Activated B cell treated with CpG ODN at 0.5 μM for 24 hours (primary cell): ENCODE data around the gene GALNT5. TPM values are rescaled to one million over a fixed set of nuclear protein-coding genes. Genes with fewer than 3 reads are reported as not detected.
"Not testable (repeated sequence)": the region's sequence is repeated elsewhere in the genome, so short reads cannot be mapped to it uniquely, and the experiment has no call there.

ENCODE experiments used
- ATAC-seq: fragments of 200-7000 bp; cut with Tn5 transposase; one replicate; pipeline ENCODE4 v1.10.0; 2021; ENCODE audit warnings: low read depth, mild to moderate bottlenecking, moderate library complexity
- CTCF ChIA-PET: fragments of 350-600 bp; sonication (Branson Sonifier 250); formaldehyde crosslinking; loops from one replicate; lab custom pipeline; 2021; ENCODE audit warnings: antibody characterized with exemption; lab: Charles Lee
- POLR2A ChIA-PET: fragments of 350-600 bp; sonication (Branson Sonifier 250); formaldehyde crosslinking; loops from one replicate; lab custom pipeline; 2021; ENCODE audit warnings: antibody characterized with exemption; lab: Charles Lee
- DNase-seq: peaks from one replicate; pipeline ENCODE4 v3.0.0; 2022
- H3K27ac Mint-ChIP-seq: one replicate; pipeline ENCODE4 v1.8.0; 2020; ENCODE audit warnings: mixed read lengths
- H3K27me3 Mint-ChIP-seq: one replicate; pipeline ENCODE4 v1.8.0; 2021; ENCODE audit warnings: mixed read lengths
- H3K36me3 Mint-ChIP-seq: one replicate; pipeline ENCODE4 v1.8.0; 2021; ENCODE audit warnings: low read depth, mixed read lengths
- H3K4me1 Mint-ChIP-seq: one replicate; pipeline ENCODE4 v1.8.0; 2021; ENCODE audit warnings: mixed read lengths
- H3K4me3 Mint-ChIP-seq: one replicate; pipeline ENCODE4 v1.8.0; 2020; ENCODE audit warnings: mild to moderate bottlenecking, mixed read lengths
- H3K9me3 Mint-ChIP-seq: one replicate; pipeline ENCODE4 v1.8.0; 2020; ENCODE audit warnings: mixed read lengths
- CTCF ChIP-seq: fragments of 200-600 bp; IDR thresholded peaks from one replicate; pipeline ENCODE4 v1.8.0; 2022; ENCODE audit warnings: antibody characterized with exemption, mild to moderate bottlenecking
- intact Hi-C: fragments of 100-400 bp; cut with micrococcal nuclease; formaldehyde crosslinking; loops from one replicate; pipeline ENCODE4 v1.15.1; 2024
- total RNA-seq: library from RNA; stranded (reverse); gene quantifications from 2 replicates; pipeline ENCODE4 v1.2.3, GENCODE V29; 2022

GALNT5 gene
- total RNA-seq, 1 donor from 2014 or later, result not detected

- Mint-ChIP-seq H3K4me3 (no peak overlapping the region), H3K9me3 (peaks cover 2% of the 10 kb centered on the region), H3K27ac (no peak overlapping the region), H3K27me3 (no peaks in the 10 kb centered on the region), H3K4me1 (no peaks in the 10 kb centered on the region), H3K36me3 (no peaks in the 10 kb centered on the region)
- ATAC-seq (no peak), DNase-seq (no peak)
- intact Hi-C loops, result no loop called here
- POLR2A ChIA-PET, result no interaction called here
- no peak for TF ChIP-seq CTCF
- CTCF ChIA-PET, result no interaction called here
Observed at GRCh38 chr2:157220502-157220901, 37.0 kb upstream of the GALNT5 start.

- TF ChIP-seq CTCF, result no peak
- no peaks in the 10 kb centered on the region for H3K27me3 Mint-ChIP-seq
- no peak for DNase-seq
- no peak overlapping the region for H3K27ac Mint-ChIP-seq
- H3K4me3 Mint-ChIP-seq, result no peak overlapping the region
- peaks cover 2% of the 10 kb centered on the region for H3K9me3 Mint-ChIP-seq
- H3K4me1 Mint-ChIP-seq, result no peaks in the 10 kb centered on the region
- POLR2A ChIA-PET, result no interaction called here
- CTCF ChIA-PET, result no interaction called here
- no peak for ATAC-seq
- no peaks in the 10 kb centered on the region for H3K36me3 Mint-ChIP-seq
- intact Hi-C loops, result no loop called here
Observed at GRCh38 chr2:157221394-157221988, 36.0 kb upstream of the GALNT5 start.

GRCh38 chr2:157223624-157224205 lies 33.8 kb upstream of the GALNT5 start:
- Mint-ChIP-seq H3K4me1 (no peaks in the 10 kb centered on the region), H3K27me3 (no peaks in the 10 kb centered on the region), H3K36me3 (no peaks in the 10 kb centered on the region), H3K27ac (no peak overlapping the region), H3K4me3 (no peak overlapping the region), H3K9me3 (peaks cover 2% of the 10 kb centered on the region)
- no peak for DNase-seq
- POLR2A ChIA-PET, result no interaction called here
- intact Hi-C loops, result no loop called here
- CTCF ChIA-PET, result no interaction called here
- no peak for ATAC-seq
- TF ChIP-seq CTCF, result no peak

- ATAC-seq, DNase-seq, H3K9me3 Mint-ChIP-seq, H3K4me1 Mint-ChIP-seq, H3K27me3 Mint-ChIP-seq, POLR2A ChIA-PET, H3K4me3 Mint-ChIP-seq, H3K27ac Mint-ChIP-seq, CTCF ChIA-PET, intact Hi-C loops, H3K36me3 Mint-ChIP-seq: not testable (repeated sequence)
Observed at GRCh38 chr2:157224448-157224847, 33.1 kb upstream of the GALNT5 start.

GRCh38 chr2:157227592-157227991 lies 29.9 kb upstream of the GALNT5 start:
- intact Hi-C loops, result no loop called here
- Mint-ChIP-seq H3K9me3 (peaks cover 7% of the 10 kb centered on the region), H3K4me3 (no peak overlapping the region), H3K27me3 (peaks cover 5% of the 10 kb centered on the region), H3K4me1 (no peaks in the 10 kb centered on the region), H3K36me3 (no peaks in the 10 kb centered on the region), H3K27ac (no peak overlapping the region)
- CTCF ChIA-PET, result no interaction called here
- DNase-seq (no peak), ATAC-seq (no peak)
- POLR2A ChIA-PET, result no interaction called here
- TF ChIP-seq CTCF, result no peak
